HG02610 (cell line): ENCODE data around the gene DLG1.

Experiments used
- ATAC-seq: cut with Tn5 transposase; IDR thresholded peaks from one replicate; pipeline ENCODE4 v1.9.1; 2021; ENCODE audit warnings: mild to moderate bottlenecking, moderate library complexity; ENCODE audit not compliant: unreplicated experiment

The DLG1 gene

DNA sequence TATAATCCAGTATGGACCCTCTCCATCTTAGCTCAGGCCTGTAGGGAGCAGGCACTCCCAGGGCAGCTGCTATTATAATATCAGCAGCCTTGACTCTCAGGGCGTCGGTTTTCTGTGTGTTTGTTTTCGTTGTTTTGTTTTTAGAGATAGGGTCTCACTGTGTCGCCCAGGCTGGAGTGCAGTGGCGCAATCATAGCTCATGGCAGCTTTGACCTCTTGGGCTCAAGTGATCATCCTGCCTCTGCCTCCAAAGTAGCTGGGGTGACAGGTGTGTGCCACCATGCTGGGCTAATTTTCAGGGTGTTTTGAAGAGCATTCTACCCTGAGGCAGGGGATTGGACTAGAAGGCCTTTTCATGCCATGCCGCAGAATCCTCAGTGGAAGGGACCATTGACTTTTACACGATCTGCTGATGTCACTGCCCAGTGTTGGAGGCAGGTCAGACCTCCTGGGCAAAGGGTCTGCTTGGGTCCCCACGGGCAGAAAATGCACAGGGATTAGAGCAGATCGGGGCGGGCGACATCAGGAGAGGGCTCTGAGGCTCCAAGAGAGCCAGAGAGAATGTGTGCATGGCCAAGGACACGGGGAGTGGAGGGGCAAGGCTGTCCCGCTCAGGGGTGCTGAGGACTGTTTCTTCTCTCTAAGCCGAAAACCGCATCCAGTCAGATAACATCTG, 276.5 kb downstream of the DLG1 start:
- no peak for ATAC-seq

- ATAC-seq: no peak
These were observed 277.2 kb downstream of the DLG1 start for GRCh38 chr3:197021231-197021630.

GRCh38 chr3:197019535-197019934, 278.9 kb downstream of the DLG1 start:
- no peak for ATAC-seq

GRCh38 chr3:197019021-197019420, 279.4 kb downstream of the DLG1 start:
- no peak for ATAC-seq

DNA sequence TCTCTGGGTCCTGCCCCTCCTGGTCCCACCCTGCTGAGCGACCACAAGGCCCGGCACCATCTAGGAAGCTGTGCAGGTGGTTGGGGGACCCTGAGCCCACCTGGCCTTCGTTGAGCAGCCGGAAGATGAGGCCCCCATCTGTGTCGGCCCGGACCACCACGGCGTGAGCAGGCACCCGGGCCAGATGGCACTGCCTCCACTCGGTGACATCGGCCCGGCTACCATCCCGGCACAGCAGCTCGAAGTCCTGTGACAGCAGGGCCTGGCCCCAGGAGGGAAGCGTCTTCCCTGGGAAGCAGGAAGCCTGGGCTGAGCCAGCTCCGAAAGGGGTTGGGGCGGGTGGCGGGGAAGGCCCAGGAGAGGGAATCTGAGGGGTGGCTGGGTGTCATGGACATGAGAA, 281.4 kb downstream of the DLG1 start:
- no peak for ATAC-seq

GRCh38 chr3:197015790-197016736, 282.3 kb downstream of the DLG1 start:
- ATAC-seq: no peak

GRCh38 chr3:197014942-197015575, 283.4 kb downstream of the DLG1 start:
- no peak for ATAC-seq

GRCh38 chr3:197014024-197014423, 284.4 kb downstream of the DLG1 start:
- no peak for ATAC-seq

DNA sequence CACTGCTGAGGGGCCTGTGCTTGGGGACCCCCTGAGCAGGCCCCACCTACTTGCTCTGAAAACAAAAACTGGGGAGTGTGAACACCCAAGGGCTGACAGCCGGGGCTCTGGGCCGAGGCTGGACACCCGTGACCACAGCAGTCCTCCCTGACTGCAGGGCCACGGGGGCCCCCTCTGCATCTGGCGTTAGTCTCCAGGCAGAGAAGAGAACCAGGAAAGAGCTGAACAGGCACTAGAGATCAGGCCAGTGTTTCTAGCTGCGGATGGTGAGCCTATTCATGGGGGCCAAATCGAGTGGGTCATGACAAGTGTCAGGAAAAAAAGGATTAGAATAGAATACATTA, 285.9 kb downstream of the DLG1 start:
- no peak for ATAC-seq

- ATAC-seq: no peak
These were observed 286.5 kb downstream of the DLG1 start for GRCh38 chr3:197011780-197012539.

GRCh38 chr3:197010556-197011351, 287.7 kb downstream of the DLG1 start:
- ATAC-seq: no peak

DNA sequence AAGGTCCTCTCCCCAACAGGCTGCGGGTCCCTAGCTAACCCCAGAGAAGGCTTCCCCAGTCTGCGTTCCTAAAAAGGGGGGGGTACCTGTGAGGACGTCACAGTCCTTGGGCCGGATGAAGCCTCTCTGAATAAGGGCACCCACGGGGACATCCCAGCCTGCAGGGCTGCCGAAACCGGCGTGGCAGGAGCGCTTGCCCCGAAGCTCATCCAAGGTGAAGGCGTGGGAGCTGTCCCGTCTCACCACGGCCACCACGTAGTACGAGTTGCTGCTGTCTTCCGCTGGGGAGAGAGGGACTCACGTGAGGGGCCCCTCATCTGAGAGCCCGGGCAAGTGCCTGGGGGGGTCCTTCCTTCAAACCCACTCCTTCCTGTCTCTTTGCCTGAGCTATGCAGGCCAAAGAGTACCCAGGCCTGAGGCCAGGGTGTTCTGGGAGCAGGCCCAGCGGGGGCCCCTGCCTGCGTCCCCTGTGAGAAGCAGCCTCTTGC, 288.8 kb downstream of the DLG1 start:
- no peak for ATAC-seq

- ATAC-seq: no peak
These were observed 289.8 kb downstream of the DLG1 start for GRCh38 chr3:197008436-197009209.

DNA sequence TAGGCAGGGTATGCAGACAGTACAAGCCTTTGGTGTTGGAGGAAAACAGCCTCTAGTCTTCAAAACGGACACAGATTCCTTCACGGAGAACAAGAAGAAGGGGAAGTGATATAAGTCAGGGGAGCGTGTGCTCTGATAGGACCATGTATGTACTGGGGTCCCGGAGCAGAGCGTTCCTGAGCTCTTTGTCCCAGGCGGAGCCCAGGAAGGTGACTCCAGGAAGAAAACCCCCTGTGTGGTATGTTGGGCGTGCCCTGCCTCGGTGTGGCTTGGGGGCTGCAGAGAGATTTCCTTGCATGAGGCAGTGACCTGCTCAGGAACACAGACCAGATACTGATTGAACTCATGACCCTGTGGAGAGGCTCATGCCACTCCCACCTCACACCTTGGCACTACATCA, 290.5 kb downstream of the DLG1 start:
- no peak for ATAC-seq

GRCh38 chr3:197007296-197007940, 291.0 kb downstream of the DLG1 start:
- no peak for ATAC-seq

- ATAC-seq: no peak
These were observed 291.6 kb downstream of the DLG1 start for GRCh38 chr3:197006860-197007259.

DNA sequence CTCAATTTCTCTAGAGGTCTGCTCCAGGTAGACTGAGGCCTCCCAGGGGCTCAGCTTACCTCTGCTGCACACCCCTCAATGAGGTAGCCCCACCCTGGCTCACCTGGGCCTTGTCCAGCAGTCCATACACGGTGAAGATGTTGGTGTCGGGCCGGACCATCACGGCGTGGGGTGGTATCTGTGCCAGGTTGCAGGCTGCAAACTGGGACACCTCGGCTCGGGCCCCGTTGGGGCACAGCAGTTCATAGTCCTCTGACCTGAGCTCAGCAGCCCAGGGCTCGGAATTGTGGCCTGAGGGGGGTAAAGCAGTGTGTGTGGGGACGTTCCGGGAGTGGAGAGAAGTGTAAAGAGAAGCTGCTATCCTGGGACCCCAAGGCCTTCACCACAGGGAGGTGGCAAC, 292.0 kb downstream of the DLG1 start:
- no peak for ATAC-seq

DNA sequence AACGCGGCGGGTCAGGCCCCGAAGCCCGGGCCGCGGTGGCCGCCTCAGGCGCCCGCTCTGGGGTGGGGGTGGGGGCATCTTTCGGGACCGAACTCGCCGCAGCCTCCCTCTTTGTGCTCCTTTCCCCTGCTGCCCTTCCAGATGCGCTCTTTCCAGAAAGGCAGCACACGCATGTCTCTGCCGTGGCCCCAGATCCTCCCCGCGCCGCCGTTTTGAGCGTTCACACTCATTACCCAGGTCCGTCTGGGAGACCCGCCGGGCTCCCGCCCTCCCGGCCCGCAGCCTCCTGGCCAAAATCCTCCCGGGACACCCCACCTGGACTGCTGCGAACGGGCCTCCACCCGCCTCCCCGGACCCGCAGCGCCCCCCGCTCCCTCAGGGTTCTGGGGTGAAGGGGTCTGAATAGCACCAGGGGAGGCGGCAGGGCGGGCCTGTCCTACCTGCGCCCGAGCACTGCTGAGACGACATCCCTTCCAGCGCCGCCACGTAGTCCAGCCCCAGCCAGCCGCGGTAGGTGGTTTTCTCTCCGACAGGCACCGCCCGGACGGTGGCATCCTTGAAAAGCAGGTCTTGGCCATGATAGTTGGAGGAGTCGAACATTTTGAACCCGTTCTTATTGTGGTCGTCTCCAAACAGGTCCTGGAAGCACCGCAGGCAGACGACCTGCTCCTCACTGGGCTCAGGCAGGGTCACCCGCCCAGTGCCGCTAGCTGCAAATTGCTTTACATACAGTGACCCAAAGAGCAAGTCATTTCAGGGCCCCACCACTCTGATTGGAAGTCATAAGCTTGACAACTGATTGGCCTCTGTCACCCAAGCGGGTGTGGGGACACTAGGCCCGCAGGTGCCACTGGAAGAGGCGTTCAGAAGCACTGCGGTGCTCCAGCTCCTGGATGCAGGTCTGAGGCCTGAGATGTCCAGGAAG, 294.7 kb downstream of the DLG1 start:
- ATAC-seq: no peak
